GM19455 (cell line): Measurements from ENCODE around the gene MRPL1.

Experiments used
- ATAC-seq: cut with Tn5 transposase; IDR thresholded peaks from one replicate; pipeline ENCODE4 v1.9.1; 2021; ENCODE audit not compliant: unreplicated experiment

MRPL1 gene

DNA sequence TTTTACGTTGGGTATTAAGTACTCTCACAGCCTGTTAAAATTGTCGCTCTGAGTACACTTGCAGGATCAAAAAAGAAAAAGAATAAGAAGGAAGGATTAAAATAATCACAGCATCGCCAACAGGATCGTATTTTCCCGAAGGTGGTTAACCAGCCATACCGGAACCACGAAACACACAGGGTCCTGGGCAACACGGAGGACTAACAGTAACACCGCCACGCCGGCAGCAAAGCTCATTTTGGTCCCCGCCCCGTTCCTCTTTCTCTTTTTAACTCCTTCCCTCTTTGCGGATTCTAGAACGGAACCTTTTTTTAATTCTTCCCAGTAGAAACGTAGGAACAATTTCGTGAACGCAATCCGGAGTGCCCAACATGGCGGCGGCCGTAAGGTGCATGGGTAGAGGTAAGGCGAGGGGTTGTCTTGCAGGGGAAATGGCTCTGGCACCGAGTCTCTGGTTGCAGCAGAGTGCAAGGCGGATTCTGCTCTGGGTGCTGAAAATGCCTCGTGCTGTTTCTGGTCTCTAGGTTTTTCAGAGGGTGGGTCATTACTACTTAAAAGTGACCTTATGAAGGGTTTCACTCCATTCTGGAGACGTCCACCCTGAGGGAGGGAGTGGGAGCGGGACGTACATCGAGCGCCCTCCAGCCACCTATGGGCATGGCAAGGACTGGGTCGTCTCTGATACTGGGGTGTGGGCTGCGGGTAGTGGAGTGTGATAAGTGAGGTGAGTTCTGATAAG, at the start of gene MRPL1:
Gene MRPL1, plus strand, starts transcription at position 353 of the 739 bp plus-strand sequence. Its CDS starts 19 bp downstream, at position 372.
- peak; percentile 85 for ATAC-seq

DNA sequence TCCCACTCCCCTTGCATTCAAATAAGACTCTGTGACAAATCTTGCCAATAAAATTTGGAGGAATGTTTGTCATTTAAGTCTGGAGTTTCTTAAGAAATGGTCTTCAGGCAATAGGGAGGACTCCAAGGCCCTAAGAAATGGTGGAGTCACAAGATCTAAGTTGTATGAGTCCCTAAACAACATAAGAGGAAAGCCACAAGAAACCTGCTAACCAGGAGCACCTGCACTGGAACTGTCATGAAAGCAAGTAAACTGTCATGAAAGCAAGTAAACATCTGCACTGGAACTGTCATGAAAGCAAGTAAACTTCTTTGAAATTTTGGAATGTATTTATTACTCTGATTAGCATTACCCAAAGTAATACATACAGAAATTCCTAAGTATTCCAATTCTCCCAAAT, 47.0 kb upstream of the MRPL1 start:
- no peak for ATAC-seq

DNA sequence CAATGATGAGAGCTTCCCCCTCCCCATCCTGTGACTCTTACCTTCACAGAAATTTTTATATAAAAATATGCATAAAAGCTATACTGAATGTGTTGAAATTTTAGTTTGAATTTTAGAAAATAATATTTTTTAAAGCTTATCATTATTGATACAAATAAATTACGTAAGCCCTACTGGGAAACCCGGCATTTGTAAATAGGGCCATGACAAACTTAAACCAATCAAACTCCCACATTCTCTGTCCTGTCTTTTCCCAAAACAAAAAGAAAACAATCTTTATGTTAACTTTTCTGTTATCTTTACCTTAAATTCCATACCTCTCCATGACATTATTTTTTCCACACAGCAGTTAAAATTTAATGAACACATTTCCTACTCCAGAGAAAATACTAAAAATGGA, 46.1 kb upstream of the MRPL1 start:
- no peak for ATAC-seq

GRCh38 chr4:77817304-77818072, 45.1 kb upstream of the MRPL1 start:
- ATAC-seq: no peak

- peak; percentile 25 for ATAC-seq
Observed at GRCh38 chr4:77818073-77818601, 44.5 kb upstream of the MRPL1 start.

DNA sequence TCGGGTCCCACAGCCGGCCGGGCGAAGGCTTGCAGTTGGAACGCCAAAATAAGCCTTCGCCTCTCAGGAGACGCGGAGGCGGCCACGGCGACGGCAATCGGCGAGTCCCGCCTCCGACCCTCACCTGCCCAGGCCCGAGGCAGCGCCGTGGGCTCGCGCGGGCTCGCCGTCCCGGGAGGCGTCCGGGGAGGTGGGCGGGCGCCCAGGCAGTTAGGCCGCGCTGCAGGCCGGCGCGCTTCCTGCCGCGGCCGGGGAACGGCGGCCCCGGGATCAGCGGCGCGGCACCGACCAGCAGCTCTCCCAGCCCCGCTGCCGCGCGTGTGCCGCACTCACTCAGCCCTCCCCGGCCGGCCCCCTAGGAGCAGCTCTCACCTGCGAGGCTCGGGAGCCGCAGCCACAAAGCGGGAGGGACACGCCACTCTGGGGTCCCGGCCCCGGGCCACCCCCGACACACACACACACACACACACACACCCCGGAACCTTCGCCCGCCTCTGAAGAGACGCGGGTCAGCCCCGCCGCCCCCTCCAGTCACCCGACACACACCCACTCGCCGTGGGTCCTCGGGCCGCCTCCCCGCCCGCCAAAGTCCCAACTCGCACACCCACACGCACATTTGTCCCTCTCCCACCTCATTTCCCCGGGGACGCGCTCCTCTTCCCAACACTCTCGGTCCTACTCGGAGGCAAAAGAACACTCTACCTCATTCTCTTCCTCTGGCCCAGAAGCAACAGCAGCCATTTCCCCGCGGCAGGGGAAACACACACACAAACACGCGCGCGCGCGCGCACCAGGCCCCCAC, 43.8 kb upstream of the MRPL1 start, which contains the start of gene CNOT6L:
Gene CNOT6L, minus strand, starts transcription at position 767 of the 802 bp plus-strand sequence. Its CDS starts 60 bp downstream, at position 707.
- peak; percentile 34 for ATAC-seq

- peak; percentile 25 for ATAC-seq
Observed at GRCh38 chr4:77819404-77819842, 43.2 kb upstream of the MRPL1 start.

GRCh38 chr4:77819843-77820648, 42.6 kb upstream of the MRPL1 start:
- ATAC-seq: peak; percentile 80

- no peak for ATAC-seq
Observed at GRCh38 chr4:77820649-77821561, 41.7 kb upstream of the MRPL1 start.

- no peak for ATAC-seq
Observed at GRCh38 chr4:77821775-77822174, 40.9 kb upstream of the MRPL1 start.

DNA sequence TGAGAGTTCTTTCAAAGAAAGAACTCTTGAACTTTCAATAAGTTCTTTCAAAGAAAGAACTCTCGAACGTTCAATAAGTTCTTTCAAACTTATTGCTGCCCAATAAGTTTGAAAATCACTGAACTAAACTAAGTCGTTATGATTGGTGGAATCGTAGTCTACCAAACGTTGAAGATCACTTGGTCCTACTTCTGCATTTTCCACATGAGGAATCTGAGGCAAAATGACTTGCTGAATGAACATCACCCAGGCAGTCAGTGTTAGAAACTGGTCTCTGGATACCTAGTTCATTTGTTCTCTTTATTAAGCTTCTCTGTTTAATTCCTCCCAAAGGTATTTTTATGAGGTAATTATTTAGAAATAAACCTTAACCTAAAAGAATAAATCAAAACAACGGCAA, 36.4 kb upstream of the MRPL1 start:
- ATAC-seq: no peak

- ATAC-seq: no peak
Observed at GRCh38 chr4:77827343-77827742, 35.3 kb upstream of the MRPL1 start.

- no peak for ATAC-seq
Observed at GRCh38 chr4:77833126-77833724, 29.4 kb upstream of the MRPL1 start.

DNA sequence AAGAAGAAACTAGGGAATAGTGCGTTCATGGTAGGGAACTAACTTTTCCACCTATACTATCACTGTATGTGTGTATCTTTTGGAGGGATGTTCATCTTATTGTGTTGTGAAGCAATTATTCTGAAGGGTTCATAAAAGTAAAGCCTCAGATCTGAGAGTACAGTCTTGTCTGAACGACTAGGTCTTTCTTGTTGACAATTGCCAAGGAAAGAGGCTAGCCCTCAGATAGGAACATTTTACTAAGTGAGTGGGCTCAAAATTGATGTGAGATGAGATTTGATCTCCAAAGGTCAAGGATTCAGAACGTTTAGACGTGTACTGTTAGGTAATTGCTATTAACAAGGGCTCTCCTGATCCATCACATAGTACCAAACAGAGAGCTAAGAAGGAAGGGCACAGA, 28.2 kb upstream of the MRPL1 start:
- ATAC-seq: no peak

DNA sequence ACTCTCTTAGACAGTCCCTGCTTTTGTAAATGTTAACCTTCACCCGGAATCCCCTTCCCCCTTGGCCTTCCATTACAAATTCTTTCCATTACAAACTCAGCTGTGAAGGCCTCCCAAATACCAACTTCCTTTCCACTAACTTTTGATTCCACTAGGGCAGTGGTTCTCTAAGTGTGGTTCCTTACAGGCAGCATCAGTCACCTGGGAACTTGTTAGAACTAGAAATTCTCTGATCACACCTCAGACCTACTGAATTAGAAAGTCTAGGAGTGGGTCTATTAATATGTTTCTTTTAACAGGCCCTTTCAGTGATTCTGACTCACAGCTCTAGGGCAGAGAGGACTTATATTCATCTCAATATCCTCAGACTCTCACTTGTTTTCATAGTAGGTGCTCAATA, 19.0 kb upstream of the MRPL1 start:
- ATAC-seq: no peak

DNA sequence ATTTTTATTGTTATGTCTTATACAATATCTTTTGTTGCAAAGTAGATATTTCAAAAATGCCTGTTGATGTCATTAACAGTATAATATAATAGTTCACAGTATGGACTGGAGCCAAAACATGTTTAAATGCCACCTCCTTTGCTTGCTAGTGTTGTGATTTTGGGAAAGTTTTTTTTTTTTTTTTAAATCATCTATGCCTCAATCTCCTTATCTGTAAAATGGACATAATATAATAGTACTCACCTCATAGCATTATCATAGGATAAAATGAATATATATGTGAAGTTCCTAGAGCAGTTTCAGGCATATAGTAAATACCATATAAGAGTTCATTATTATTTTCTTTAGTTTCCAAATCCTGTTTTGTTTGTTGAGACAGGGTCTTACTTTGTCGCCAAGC, 18.3 kb upstream of the MRPL1 start:
- no peak for ATAC-seq

DNA sequence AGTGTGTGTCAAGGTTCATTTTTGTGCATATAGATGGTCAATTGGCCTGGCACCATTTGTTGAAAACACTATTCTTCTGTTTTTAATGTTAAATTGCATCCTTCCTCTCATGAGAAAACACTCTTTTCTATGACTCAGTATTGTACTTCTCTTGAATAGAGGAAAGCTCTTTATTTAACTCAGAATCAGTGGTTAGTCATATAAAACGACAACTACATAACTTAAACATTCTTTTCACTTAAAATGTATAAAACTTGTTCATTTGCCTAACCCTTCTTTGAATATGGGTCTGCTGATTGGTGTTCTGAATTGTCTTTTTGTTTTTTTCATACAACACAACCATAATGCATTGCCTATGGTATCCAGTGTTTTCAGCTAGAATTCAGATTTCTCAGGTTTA, 17.2 kb upstream of the MRPL1 start:
- ATAC-seq: no peak

DNA sequence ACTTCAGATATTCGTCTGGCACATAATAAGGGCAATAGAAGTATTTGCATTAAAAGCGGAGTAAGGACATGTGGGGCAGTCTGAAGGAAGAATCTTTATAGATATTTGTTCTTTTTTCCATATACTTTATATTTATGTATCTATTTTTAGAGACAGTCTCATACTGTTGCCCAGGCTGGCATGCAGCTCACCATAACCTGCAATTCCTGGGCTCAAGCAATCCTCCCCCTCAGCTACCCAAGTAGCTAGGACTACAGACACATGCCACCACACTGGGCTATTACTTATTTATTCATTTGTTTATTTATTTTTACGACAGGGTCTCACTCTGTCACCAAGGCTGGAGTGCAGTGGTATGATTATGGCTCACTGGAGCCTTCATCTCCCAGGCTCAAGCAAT, 16.7 kb upstream of the MRPL1 start:
- ATAC-seq: no peak

DNA sequence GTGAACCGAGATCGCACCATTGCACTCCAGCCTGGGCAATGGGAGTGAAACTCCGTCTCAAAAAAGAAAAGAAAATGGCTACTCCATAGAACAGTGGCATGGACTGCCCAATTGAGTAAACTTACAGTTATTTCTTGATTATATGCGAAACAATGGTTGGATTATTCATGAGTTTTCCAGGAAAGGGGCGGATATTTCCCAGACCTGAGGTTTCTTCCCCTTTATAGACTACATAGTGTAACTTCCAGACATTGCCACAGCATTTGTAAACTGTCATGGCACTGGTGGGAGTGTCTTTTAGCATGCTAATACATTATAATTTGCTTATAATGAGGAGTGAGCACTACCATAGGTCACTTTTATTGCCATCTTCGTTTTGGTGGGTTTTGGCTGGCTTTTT, 14.1 kb upstream of the MRPL1 start:
- ATAC-seq: no peak
